ENCODE measurements around the gene CAMKK1. TPM values are rescaled to one million over a fixed set of nuclear protein-coding genes. Genes with fewer than 3 reads are reported as not detected.
A peak's percentile ranks its signal among the peaks of the same experiment; 100 is the strongest.
"Not testable (repeated sequence)": the region's sequence is repeated elsewhere in the genome, so short reads cannot be mapped to it uniquely, and the experiment has no call there.

The CAMKK1 gene
- total RNA-seq, 8 experiments from 2014 or later: 2.2 to 7.7 (median 5.1) TPM

- ATAC-seq (replicated peaks in 6 of 8): no peak
- in situ Hi-C loops (cut with MboI; ENCODE audit: low pct_unique_long_range_greater_than_20kb in 2 of 9, low sequenced_read_pairs in 9 of 9, unreplicated experiment in 9 of 9): no loop called here
- 60 to 100% (median 87%) methylated on average over 2 to 5 of the region's 30 CpGs; no CpG with 5 or more reads in 3 of the 10 experiments for WGBS, 10 experiments
- H3K4me3 ChIP-seq: no peak overlapping the region
- no peaks in the 10 kb centered on the region for H3K4me1 ChIP-seq (replicated peaks in 1 of 2)
- H3K27ac ChIP-seq: no peak overlapping the region
Observed at GRCh38 chr17:3860939-3861700, 31.7 kb downstream of the CAMKK1 start.

- H3K27ac ChIP-seq: no peak overlapping the region
- no peak for ATAC-seq (replicated peaks in 6 of 8)
- in situ Hi-C loops (cut with MboI; ENCODE audit: low pct_unique_long_range_greater_than_20kb in 2 of 9, low sequenced_read_pairs in 9 of 9, unreplicated experiment in 9 of 9): no loop called here
- no peak overlapping the region for H3K4me3 ChIP-seq
- H3K4me1 ChIP-seq (replicated peaks in 1 of 2): no peaks in the 10 kb centered on the region
- WGBS, 10 experiments: 80 to 100% (median 83%) methylated on average over 1 to 6 of the region's 9 CpGs; no CpG with 5 or more reads in 3 of the 10 experiments
Observed at GRCh38 chr17:3859940-3860339, 32.9 kb downstream of the CAMKK1 start.

DNA sequence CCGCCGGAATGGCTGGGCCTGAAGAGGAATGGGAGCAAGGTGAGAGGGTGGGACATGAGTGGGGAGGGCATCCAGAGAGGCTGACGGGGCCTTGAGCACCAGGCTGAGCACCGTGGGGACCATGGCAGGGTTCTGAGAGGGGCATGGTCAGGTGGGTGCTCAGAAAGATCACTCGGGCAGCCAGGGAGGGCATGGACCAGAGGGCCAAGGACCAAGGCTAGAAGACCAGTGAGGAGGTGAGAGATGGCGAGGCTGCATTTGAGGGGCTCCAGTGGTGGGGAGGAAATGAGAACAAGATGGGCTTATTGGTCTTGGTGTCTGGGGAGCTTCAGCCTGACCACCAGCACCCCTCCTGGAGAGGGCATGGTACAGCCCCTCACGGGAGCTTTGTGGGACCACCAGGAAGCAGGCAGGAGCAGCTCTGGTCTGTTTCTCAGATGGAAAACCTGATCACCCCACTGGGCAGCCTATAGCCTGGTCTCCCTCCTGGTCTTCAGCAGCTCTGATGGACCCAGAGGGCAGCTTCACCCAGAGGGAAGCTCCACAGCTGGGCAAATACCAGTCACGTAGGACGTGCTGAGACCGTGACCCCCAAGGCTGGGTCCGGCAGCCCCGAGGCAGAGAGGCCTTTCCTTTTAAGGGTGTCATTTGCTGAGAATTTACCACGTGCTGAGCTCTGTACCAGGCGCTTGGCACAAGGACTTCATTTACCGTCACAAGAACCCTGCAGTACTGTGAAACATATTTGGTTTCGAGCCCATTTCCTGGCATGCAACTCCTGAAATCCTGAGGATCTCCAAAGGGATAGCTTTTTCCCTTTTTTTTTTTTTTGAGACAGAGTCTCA lies 35.4 kb downstream of the CAMKK1 start:
- no peak for ATAC-seq (replicated peaks in 6 of 8)
- no peaks in the 10 kb centered on the region for H3K4me1 ChIP-seq (replicated peaks in 1 of 2)
- in situ Hi-C loops (cut with MboI; ENCODE audit: low pct_unique_long_range_greater_than_20kb in 2 of 9, low sequenced_read_pairs in 9 of 9, unreplicated experiment in 9 of 9): no loop called here
- WGBS, 10 experiments: 0 to 100% (median 82%) methylated on average over 1 to 7 of the region's 16 CpGs; no CpG with 5 or more reads in 4 of the 10 experiments
- no peak overlapping the region for H3K27ac ChIP-seq
- H3K4me3 ChIP-seq: no peak overlapping the region

DNA sequence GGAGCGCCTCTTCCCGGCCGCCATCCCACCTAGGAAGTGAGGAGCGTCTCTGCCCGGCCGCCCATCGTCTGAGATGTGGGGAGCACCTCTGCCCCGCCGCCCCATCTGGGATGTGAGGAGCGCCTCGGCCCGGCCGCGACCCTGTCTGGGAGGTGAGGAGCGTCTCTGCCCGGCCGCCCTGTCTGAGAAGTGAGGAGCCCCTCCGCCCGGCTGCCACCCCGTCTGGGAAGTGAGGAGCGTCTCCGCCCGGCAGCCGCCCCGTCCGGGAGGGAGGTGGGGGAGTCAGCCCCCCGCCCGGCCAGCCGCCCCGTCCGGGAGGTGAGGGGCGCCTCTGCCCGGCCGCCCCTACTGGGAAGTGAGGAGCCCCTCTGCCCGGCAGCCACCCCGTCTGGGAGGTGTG lies 38.6 kb downstream of the CAMKK1 start:
- WGBS, 10 experiments: no CpG with 5 or more reads among the region's 36 CpGs
- ATAC-seq (replicated peaks in 6 of 8); H3K27ac ChIP-seq; in situ Hi-C loops (cut with MboI; ENCODE audit: low pct_unique_long_range_greater_than_20kb in 2 of 9, low sequenced_read_pairs in 9 of 9, unreplicated experiment in 9 of 9); H3K4me1 ChIP-seq (replicated peaks in 1 of 2); H3K4me3 ChIP-seq: not testable (repeated sequence)

DNA sequence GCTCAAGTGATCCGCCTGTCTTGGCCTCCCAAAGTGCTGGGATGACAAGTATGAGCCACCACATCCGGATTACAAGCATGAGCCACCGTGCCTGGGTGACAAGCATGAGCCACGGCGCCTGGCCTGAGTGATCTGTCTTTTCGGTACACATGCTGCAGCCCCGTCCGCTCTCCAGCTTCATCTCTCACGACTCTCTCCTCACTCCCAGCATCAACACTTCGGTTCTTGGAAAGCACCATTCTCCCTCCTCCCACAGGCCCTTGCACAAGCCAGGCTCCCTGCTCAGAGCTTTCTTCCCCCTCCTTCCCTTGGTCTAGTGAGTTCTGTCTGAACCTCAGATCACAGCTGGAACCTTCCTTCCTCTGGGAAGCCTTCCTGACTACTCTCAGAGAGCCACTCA lies 40.3 kb downstream of the CAMKK1 start:
- Histone ChIP-seq H3K4me1 (replicated peaks in 1 of 2) (no peaks in the 10 kb centered on the region), H3K27ac (no peak overlapping the region), H3K4me3 (no peak overlapping the region)
- no peak for ATAC-seq (replicated peaks in 6 of 8)
- in situ Hi-C loops (cut with MboI; ENCODE audit: low pct_unique_long_range_greater_than_20kb in 2 of 9, low sequenced_read_pairs in 9 of 9, unreplicated experiment in 9 of 9): no loop called here
- 56 to 100% (median 92%) methylated on average over 1 to 9 of the region's 10 CpGs; no CpG with 5 or more reads in 2 of the 10 experiments for WGBS, 10 experiments

DNA sequence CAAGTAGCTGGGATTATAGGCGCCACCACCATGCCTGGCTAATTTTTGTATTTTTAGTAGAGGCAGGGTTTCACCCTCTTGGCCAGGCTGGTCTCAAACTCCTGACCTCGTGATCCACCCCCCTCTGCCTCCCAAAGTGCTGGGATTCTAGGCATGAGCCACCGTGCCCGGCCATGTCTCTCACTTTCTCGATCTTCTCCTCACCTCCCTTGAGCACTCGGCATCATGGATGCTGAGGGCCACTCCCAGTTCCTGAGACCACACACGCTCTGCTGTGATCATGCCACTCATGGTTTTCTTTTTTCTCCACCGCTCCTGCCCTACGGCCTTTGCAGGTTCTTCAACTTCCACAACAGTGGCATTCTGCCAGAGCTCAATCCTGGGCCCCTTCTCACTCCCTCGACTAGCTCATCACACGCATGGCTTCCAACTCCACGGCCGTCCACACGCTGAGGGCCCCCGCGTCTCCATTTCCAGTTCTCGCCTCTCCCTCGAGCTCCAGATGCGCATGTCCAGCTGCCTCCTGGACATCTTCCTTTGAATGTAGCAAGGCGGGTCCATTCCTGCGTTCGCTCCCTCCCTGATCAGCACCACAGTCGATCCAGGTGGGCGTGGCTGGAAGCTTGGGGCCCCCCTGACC lies 41.3 kb downstream of the CAMKK1 start:
- H3K4me1 ChIP-seq (replicated peaks in 1 of 2): no peaks in the 10 kb centered on the region
- no peak overlapping the region for H3K4me3 ChIP-seq
- ATAC-seq (replicated peaks in 6 of 8): peak in 2 of 8 experiments; percentile 27 to 93
- WGBS, 10 experiments: 56 to 89% (median 84%) methylated on average over 4 to 13 of the region's 24 CpGs; no CpG with 5 or more reads in 3 of the 10 experiments
- in situ Hi-C loops (cut with MboI; ENCODE audit: low pct_unique_long_range_greater_than_20kb in 2 of 9, low sequenced_read_pairs in 9 of 9, unreplicated experiment in 9 of 9): no loop called here
- no peak overlapping the region for H3K27ac ChIP-seq

DNA sequence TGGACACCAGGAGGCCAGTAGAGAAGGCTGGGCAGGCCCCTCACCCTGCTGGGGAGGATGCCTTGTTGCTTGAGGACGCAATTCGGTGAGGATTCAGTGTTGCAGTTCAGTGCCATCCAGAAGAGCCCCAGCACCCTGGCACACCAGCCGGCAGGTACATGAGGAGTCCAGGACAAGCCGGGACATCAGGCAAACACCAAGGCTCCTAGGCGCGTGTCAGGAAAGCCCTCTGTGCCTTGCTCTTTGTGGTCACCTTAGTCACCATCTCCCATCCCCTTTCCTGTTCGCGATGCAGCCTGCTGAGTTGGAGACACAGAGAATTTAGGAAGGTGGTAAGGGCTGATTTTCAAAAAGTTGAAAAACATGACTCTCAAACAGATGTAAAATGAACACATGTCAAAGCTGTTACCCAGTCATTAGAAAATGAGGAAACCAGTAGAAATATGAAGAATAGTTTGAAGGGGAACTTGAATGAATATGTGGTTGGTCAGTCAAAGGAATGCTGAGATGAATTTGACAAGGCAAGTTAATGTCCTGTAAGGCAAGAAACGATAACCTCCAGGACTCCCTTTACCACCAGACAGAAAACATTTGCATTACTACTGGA lies 44.5 kb downstream of the CAMKK1 start:
- Histone ChIP-seq H3K4me1 (replicated peaks in 1 of 2) (peaks cover 0 to 4% of the 10 kb centered on the region in 2 donors), H3K4me3 (no peak overlapping the region), H3K27ac (no peak overlapping the region)
- 69 to 100% (median 83%) methylated on average over 1 to 9 of the region's 9 CpGs; no CpG with 5 or more reads in 1 of the 10 experiments for WGBS, 10 experiments
- ATAC-seq (replicated peaks in 6 of 8): no peak
- in situ Hi-C loops (cut with MboI; ENCODE audit: low pct_unique_long_range_greater_than_20kb in 2 of 9, low sequenced_read_pairs in 9 of 9, unreplicated experiment in 9 of 9): no loop called here

- H3K4me1 ChIP-seq (replicated peaks in 1 of 2): peaks cover 0 to 4% of the 10 kb centered on the region in 2 donors
- no peak overlapping the region for H3K27ac ChIP-seq
- in situ Hi-C loops (cut with MboI; ENCODE audit: low pct_unique_long_range_greater_than_20kb in 2 of 9, low sequenced_read_pairs in 9 of 9, unreplicated experiment in 9 of 9): no loop called here
- WGBS, 10 experiments: 67 to 100% (median 94%) methylated on average over 1 to 9 of the region's 9 CpGs; no CpG with 5 or more reads in 2 of the 10 experiments
- no peak for ATAC-seq (replicated peaks in 6 of 8)
- no peak overlapping the region for H3K4me3 ChIP-seq
Observed at GRCh38 chr17:3847165-3847670, 45.6 kb downstream of the CAMKK1 start.

GRCh38 chr17:3846437-3847164 lies 46.3 kb downstream of the CAMKK1 start:
- WGBS, 10 experiments: 40 to 92% (median 83%) methylated on average over 2 to 9 of the region's 17 CpGs; no CpG with 5 or more reads in 1 of the 10 experiments
- Histone ChIP-seq H3K4me1 (replicated peaks in 1 of 2) (peaks cover 0 to 4% of the 10 kb centered on the region in 2 donors), H3K27ac (no peak overlapping the region), H3K4me3 (peak overlapping the region; percentile 4 to 94 (median 84))
- no peak for ATAC-seq (replicated peaks in 6 of 8)
- in situ Hi-C loops (cut with MboI; ENCODE audit: low pct_unique_long_range_greater_than_20kb in 2 of 9, low sequenced_read_pairs in 9 of 9, unreplicated experiment in 9 of 9): no loop called here

DNA sequence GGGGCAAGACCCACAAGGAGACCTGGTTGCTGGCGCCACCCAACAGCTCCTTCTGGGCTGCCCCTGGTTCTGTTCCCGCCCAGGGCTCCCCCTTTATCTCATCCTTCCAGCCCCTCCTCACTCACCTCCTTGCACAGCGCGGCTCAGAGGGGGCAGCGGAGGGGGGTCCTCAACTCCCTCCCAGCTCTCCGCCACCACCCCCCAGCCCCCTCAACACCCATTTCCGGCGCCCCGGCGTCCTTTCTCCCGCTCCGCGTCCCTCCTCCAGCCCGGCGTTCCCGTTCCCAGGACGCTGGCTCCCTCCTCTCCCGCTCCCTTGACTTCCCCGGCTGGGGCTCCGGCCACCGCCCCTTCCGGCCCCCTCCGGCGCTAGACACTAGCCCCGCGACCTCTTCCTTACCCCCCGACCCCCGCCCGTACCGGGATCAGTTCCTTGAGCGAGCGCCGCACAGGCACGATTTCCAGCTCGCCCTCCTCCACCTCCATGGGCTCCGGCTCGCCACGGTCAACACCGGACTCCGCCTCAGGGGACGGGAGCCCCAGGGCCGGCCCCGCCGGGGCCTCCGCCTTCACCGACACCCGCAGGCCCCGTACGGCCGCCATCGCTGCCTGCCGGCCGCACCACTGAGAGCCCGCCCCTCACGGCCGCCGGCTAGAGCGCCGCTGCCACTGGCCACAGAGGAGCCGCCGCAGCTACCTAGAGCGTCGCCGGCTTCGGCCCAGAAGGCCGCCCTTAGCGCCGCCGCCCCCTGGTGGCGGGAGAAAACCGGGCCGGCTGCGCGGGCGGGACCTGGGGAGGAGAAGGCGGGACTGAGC lies 47.0 kb downstream of the CAMKK1 start, which contains the start of gene NCBP3:
TSS of gene NCBP3 (minus strand) at position 626 of the 816 bp plus-strand sequence. CDS start at position 603, 23 bp downstream.
- peak; percentile 95 to 98 (median 97) for ATAC-seq (replicated peaks in 6 of 8)
- H3K4me3 ChIP-seq: peak within 1 kb of the TSS; percentile 79 to 94 (median 84)
- peaks cover 0 to 4% of the 10 kb centered on the region in 2 donors for H3K4me1 ChIP-seq (replicated peaks in 1 of 2)
- 0% methylated on average over 1 of the region's 76 CpGs; no CpG with 5 or more reads in 9 of the 10 experiments for WGBS, 10 experiments
- peak within 1 kb of the TSS; percentile 91 to 96 for H3K27ac ChIP-seq
- in situ Hi-C loops (cut with MboI; ENCODE audit: low pct_unique_long_range_greater_than_20kb in 2 of 9, low sequenced_read_pairs in 9 of 9, unreplicated experiment in 9 of 9): no loop called here

DNA sequence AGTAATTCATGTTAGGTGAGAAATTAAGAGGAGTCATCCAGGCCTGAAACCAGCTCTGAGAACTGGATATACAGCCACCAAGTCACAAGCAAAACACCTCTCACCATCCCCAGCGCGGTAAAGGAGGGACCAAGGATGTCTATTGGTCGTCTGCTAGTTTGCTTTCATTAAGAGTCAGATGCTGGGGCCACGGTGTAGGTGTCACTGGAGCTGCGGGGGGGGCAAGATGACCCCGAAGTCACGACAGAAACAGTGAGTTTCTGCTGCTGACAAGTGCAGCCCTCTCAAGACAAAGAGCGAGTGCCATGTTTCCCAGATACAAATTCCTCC lies 47.6 kb downstream of the CAMKK1 start:
- ATAC-seq (replicated peaks in 6 of 8): peak in 3 of 8 experiments; percentile 0 to 3 (median 1)
- in situ Hi-C loops (cut with MboI; ENCODE audit: low pct_unique_long_range_greater_than_20kb in 2 of 9, low sequenced_read_pairs in 9 of 9, unreplicated experiment in 9 of 9): no loop called here
- Histone ChIP-seq H3K27ac (peak overlapping the region; percentile 91 to 96), H3K4me3 (peak overlapping the region; percentile 79 to 94 (median 84)), H3K4me1 (replicated peaks in 1 of 2) (peaks cover 0 to 4% of the 10 kb centered on the region in 2 donors)
- 0 to 5% (median 0%) methylated on average over 1 to 7 of the region's 8 CpGs; no CpG with 5 or more reads in 5 of the 10 experiments for WGBS, 10 experiments

Measured in motor neuron (in vitro differentiated cells).